ENCODE results near the gene GABRA5. TPM values are rescaled to one million over a fixed set of nuclear protein-coding genes. Genes with fewer than 3 reads are reported as not detected.

The GABRA5 gene
- total and polyA plus RNA-seq, 2 of the 8 experiments (the other 6 are each of a cell fraction or from before 2014, with no cell fraction given): 15.0 to 29.6 TPM

DNA sequence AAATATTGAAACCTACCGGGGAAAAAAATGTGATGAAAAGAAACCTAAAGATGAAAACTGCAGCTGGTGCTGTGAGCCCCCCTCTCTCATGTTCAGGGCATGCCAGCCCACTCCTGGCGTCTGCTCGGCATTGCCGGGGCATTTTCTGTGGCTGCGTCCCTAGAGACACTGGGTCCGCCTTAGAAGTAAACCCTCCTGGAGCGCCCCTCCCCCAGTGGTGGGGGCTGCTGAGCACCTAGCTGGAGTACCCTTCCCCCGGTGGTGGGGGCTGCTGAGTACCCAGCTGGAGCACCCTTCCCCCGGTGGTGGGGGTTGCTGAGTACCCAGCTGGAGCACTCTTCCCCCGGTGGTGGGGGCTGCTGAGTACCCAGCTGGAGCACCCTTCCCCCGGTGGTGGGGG is 24.5 kb upstream of the GABRA5 start (continued):
- TF ChIP-seq, protein P1, sequence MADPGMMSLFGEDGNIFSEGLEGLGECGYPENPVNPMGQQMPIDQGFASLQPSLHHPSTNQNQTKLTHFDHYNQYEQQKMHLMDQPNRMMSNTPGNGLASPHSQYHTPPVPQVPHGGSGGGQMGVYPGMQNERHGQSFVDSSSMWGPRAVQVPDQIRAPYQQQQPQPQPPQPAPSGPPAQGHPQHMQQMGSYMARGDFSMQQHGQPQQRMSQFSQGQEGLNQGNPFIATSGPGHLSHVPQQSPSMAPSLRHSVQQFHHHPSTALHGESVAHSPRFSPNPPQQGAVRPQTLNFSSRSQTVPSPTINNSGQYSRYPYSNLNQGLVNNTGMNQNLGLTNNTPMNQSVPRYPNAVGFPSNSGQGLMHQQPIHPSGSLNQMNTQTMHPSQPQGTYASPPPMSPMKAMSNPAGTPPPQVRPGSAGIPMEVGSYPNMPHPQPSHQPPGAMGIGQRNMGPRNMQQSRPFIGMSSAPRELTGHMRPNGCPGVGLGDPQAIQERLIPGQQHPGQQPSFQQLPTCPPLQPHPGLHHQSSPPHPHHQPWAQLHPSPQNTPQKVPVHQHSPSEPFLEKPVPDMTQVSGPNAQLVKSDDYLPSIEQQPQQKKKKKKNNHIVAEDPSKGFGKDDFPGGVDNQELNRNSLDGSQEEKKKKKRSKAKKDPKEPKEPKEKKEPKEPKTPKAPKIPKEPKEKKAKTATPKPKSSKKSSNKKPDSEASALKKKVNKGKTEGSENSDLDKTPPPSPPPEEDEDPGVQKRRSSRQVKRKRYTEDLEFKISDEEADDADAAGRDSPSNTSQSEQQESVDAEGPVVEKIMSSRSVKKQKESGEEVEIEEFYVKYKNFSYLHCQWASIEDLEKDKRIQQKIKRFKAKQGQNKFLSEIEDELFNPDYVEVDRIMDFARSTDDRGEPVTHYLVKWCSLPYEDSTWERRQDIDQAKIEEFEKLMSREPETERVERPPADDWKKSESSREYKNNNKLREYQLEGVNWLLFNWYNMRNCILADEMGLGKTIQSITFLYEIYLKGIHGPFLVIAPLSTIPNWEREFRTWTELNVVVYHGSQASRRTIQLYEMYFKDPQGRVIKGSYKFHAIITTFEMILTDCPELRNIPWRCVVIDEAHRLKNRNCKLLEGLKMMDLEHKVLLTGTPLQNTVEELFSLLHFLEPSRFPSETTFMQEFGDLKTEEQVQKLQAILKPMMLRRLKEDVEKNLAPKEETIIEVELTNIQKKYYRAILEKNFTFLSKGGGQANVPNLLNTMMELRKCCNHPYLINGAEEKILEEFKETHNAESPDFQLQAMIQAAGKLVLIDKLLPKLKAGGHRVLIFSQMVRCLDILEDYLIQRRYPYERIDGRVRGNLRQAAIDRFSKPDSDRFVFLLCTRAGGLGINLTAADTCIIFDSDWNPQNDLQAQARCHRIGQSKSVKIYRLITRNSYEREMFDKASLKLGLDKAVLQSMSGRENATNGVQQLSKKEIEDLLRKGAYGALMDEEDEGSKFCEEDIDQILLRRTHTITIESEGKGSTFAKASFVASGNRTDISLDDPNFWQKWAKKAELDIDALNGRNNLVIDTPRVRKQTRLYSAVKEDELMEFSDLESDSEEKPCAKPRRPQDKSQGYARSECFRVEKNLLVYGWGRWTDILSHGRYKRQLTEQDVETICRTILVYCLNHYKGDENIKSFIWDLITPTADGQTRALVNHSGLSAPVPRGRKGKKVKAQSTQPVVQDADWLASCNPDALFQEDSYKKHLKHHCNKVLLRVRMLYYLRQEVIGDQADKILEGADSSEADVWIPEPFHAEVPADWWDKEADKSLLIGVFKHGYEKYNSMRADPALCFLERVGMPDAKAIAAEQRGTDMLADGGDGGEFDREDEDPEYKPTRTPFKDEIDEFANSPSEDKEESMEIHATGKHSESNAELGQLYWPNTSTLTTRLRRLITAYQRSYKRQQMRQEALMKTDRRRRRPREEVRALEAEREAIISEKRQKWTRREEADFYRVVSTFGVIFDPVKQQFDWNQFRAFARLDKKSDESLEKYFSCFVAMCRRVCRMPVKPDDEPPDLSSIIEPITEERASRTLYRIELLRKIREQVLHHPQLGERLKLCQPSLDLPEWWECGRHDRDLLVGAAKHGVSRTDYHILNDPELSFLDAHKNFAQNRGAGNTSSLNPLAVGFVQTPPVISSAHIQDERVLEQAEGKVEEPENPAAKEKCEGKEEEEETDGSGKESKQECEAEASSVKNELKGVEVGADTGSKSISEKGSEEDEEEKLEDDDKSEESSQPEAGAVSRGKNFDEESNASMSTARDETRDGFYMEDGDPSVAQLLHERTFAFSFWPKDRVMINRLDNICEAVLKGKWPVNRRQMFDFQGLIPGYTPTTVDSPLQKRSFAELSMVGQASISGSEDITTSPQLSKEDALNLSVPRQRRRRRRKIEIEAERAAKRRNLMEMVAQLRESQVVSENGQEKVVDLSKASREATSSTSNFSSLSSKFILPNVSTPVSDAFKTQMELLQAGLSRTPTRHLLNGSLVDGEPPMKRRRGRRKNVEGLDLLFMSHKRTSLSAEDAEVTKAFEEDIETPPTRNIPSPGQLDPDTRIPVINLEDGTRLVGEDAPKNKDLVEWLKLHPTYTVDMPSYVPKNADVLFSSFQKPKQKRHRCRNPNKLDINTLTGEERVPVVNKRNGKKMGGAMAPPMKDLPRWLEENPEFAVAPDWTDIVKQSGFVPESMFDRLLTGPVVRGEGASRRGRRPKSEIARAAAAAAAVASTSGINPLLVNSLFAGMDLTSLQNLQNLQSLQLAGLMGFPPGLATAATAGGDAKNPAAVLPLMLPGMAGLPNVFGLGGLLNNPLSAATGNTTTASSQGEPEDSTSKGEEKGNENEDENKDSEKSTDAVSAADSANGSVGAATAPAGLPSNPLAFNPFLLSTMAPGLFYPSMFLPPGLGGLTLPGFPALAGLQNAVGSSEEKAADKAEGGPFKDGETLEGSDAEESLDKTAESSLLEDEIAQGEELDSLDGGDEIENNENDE (IDR thresholded peaks at IDR 0.05; ENCODE audit: insufficient replicate concordance, low read length): no peak
- TF ChIP-seq CHD2 (IDR thresholded peaks at IDR 0.05; ENCODE audit: low read length): no peak
- no peak for TF ChIP-seq YY1 (IDR thresholded peaks at IDR 0.05; ENCODE audit: low read depth, low read length)
- TF ChIP-seq EP300 (IDR thresholded peaks at IDR 0.05; ENCODE audit: borderline replicate concordance in 1 of 2, low read depth in 2 of 2, low read length in 2 of 2): no peak
- no peak for TF ChIP-seq NRF1 (IDR thresholded peaks at IDR 0.05; ENCODE audit: low read depth, low read length)
- no peak for TF ChIP-seq KDM1A (IDR thresholded peaks at IDR 0.05; ENCODE audit: borderline replicate concordance, low read length)
- TF ChIP-seq MAFK (IDR thresholded peaks at IDR 0.05; ENCODE audit: low read depth, low read length): no peak
- no peak for TF ChIP-seq TAF7 (optimal IDR thresholded peaks at IDR 0.05; ENCODE audit: borderline replicate concordance, low read depth, low read length)
- no peak for TF ChIP-seq HDAC2 (IDR thresholded peaks at IDR 0.05; ENCODE audit: borderline replicate concordance in 1 of 2, low read depth in 2 of 2, low read length in 2 of 2)
- TF ChIP-seq SIRT6 (IDR thresholded peaks at IDR 0.05; ENCODE audit: low read length): no peak
- no peak for TF ChIP-seq RXRA (IDR thresholded peaks at IDR 0.05; ENCODE audit: insufficient read depth, low read depth, low read length)

Data from H1 (cell line).